RWPE2 (cell line): ENCODE results near the gene EXOSC3.
"Not testable (repeated sequence)": the region's sequence is repeated elsewhere in the genome, so short reads cannot be mapped to it uniquely, and the experiment has no call there.

Source experiments
- ATAC-seq: fragments of 200-7000 bp; cut with Tn5 transposase; 3 replicates; pipeline ENCODE4 v1.9.1; 2021; ENCODE audit warnings: low read depth
- DNase-seq: peaks from one replicate; pipeline ENCODE4 v3.0.0-alpha.2; 2020; ENCODE audit warnings: low spot score
- H3K27ac ChIP-seq: fragments of 450-650 bp; 2 replicates; pipeline ENCODE4 v1.5.1; 2017; ENCODE audit warnings: mild to moderate bottlenecking; ENCODE audit not compliant: poor library complexity, severe bottlenecking
- H3K27me3 ChIP-seq: fragments of 250-450 bp; sonication (Bioruptor Pico); 2 replicates; pipeline ENCODE4 v1.5.1; 2021; ENCODE audit warnings: mild to moderate bottlenecking, moderate library complexity; ENCODE audit not compliant: insufficient read depth, poor library complexity, severe bottlenecking
- H3K36me3 ChIP-seq: fragments of 250-450 bp; sonication (Bioruptor Pico); 2 replicates; pipeline ENCODE4 v1.5.1; 2020; ENCODE audit warnings: low read depth, mild to moderate bottlenecking, moderate library complexity
- H3K4me1 ChIP-seq: fragments of 250-450 bp; sonication (Bioruptor Pico); 2 replicates; pipeline ENCODE4 v1.5.1; 2021; ENCODE audit warnings: mild to moderate bottlenecking, moderate library complexity; ENCODE audit not compliant: insufficient read depth, poor library complexity, severe bottlenecking
- H3K4me3 ChIP-seq: fragments of 250-450 bp; sonication (Bioruptor Pico); 2 replicates; pipeline ENCODE4 v1.5.1; 2021; ENCODE audit warnings: mild to moderate bottlenecking, moderate library complexity; ENCODE audit not compliant: severe bottlenecking
- H3K9me3 ChIP-seq: fragments of 250-450 bp; sonication (Bioruptor Pico); 2 replicates; pipeline ENCODE4 v1.5.1; 2021; ENCODE audit warnings: mild to moderate bottlenecking, moderate library complexity; ENCODE audit not compliant: severe bottlenecking
- CTCF ChIP-seq: fragments of 450-650 bp; IDR thresholded peaks from one replicate; pipeline ENCODE4 v1.5.1; 2017; ENCODE audit warnings: mild to moderate bottlenecking, moderate library complexity; ENCODE audit not compliant: poor library complexity, severe bottlenecking

EXOSC3 gene

DNA sequence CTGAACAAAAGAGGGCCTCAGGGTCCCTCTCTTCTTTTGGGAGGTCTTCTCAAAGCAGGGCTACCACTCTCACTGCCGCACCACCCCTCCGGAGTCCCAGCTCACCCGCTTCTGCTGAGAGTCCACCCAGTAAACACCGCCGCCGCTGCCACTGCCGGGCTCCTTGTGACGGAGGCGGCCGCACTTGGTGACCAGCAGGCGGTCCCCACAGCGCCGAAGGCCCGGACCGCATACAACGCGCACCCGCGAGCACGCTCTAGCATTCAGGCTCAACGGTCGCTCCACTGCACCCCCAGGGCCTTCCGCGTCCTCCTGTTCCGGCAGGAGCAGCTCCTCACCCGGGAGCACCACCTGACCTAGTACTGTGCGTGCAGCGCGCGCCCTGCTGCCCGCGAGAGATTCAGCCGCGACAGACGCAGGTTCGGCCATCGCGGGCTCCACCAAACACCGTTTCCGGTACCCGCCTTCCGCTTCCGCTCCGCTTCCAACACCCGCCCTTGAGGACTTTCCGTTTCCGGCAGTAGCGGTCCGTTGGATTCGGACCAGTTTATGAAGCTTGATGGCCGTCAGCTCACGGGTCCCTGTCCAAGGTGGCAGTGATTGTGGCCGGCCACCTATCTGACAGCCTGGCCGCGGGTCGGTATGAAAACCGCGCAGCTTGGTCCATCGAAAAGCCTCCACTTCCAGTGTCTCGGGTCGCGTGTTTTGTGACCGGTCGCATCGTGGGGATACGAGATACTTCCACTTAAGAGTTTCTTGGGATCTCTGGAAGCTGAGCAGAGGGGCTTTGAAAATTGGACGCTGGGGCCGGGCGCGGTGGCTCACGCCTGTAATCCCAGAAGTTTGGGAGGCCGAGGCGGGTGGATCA is at the start of gene EXOSC3:
TSS of gene EXOSC3 (minus strand) at position 449 of the 868 bp plus-strand sequence. CDS start at position 429, 20 bp downstream.
- Histone ChIP-seq H3K4me1 (peaks cover 8% of the 10 kb centered on the region), H3K4me3 (peak within 1 kb of the TSS; percentile 91), H3K27ac (peak within 1 kb of the TSS; percentile 51), H3K9me3 (no peaks in the 10 kb centered on the region), H3K36me3 (peaks cover 42% of the 10 kb centered on the region), H3K27me3 (no peaks in the 10 kb centered on the region)
- TF ChIP-seq CTCF = no peak
- DNase-seq (peak; percentile 88), ATAC-seq (peak; percentile 95)

DNA sequence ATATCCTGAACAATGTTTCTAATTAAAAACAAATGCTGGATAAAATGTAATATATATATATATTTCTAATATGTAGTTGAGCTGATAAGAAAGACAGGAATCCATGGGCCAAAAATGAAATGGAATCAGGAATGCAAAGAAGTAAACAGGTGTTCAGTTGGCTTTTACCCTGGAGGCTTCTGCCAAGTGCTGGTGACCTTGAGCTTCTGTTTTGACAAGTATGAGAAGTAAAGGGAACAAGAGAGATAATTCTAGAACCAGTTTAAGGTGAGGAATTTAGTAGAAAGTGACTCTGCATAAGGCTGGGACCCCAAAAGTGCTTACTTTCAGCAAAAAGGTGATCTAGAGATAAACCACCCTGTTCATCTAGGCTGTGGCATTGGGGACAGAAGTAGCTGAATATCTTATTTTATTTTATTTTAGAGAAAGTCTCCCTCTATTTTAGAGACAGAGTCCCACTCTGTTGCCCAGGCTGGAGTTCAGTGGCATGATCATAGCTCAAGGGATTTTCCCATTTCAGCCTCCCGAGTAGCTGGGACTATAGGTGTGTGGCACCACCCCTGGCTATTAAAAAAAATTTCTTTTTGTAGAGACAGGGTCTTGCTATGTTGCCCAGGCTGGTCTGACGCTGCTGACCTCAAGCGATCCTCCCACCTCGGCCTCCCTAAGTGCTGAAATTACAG is 42.8 kb upstream of the EXOSC3 start:
- no peak for TF ChIP-seq CTCF
- Histone ChIP-seq H3K27me3 (no peaks in the 10 kb centered on the region), H3K36me3 (peaks cover 52% of the 10 kb centered on the region), H3K4me3 (no peak overlapping the region), H3K27ac (no peak overlapping the region), H3K4me1 (no peaks in the 10 kb centered on the region), H3K9me3 (no peaks in the 10 kb centered on the region)
- ATAC-seq (no peak), DNase-seq (no peak)

GRCh38 chr9:37825174-37825573 is 40.3 kb upstream of the EXOSC3 start:
- H3K4me1 ChIP-seq, H3K9me3 ChIP-seq, ATAC-seq, DNase-seq, H3K4me3 ChIP-seq, H3K27me3 ChIP-seq, H3K27ac ChIP-seq: not testable (repeated sequence)
- peaks cover 58% of the 10 kb centered on the region for H3K36me3 ChIP-seq

GRCh38 chr9:37820142-37820541 is 35.3 kb upstream of the EXOSC3 start:
- H3K36me3 ChIP-seq = peaks cover 59% of the 10 kb centered on the region
- no peaks in the 10 kb centered on the region for H3K27me3 ChIP-seq
- TF ChIP-seq CTCF = no peak
- DNase-seq (no peak), ATAC-seq (no peak)
- H3K4me1 ChIP-seq = no peaks in the 10 kb centered on the region
- no peak overlapping the region for H3K4me3 ChIP-seq
- no peaks in the 10 kb centered on the region for H3K9me3 ChIP-seq
- H3K27ac ChIP-seq = no peak overlapping the region

DNA sequence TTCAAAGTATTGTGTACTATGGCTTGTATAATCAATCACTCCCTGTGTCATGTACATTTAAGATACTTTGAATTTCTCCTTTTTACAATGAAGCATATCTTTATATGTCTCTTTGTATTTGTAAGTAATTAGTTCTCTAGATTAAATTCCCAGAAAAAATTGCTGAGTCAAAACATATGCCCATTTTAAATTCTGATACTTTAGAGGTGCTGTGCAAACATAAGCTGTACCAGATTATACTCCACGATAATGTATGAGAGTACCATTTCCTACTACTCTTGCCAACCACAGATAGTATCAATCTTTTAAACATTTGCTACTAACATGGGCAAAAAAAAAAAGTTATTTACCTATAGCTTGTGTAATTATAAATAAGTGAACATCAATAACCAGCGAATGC is 34.0 kb upstream of the EXOSC3 start:
- TF ChIP-seq CTCF = no peak
- Histone ChIP-seq H3K27me3 (no peaks in the 10 kb centered on the region), H3K36me3 (peaks cover 46% of the 10 kb centered on the region), H3K4me3 (no peak overlapping the region), H3K27ac (no peak overlapping the region), H3K9me3 (no peaks in the 10 kb centered on the region), H3K4me1 (no peaks in the 10 kb centered on the region)
- ATAC-seq = no peak
- DNase-seq = no peak
